Panc1 (cell line): ENCODE data around the gene NTRK1. TPM values are rescaled to one million over a fixed set of nuclear protein-coding genes. Genes with fewer than 3 reads are reported as not detected.

Experiments used
- ATAC-seq: fragments of 200-7000 bp; cut with Tn5 transposase; 2 replicates; pipeline ENCODE4 v1.9.1; 2020; ENCODE audit warnings: mild to moderate bottlenecking, moderate library complexity
- BruUV-seq: library from RNA; stranded (reverse); fragments of 400-500 nt; replicated peaks from 2 replicates; lab custom pipeline; 2021; lab: Mats Ljungman, UMichigan
- CTCF ChIA-PET: fragments of 300-600 bp; sonication (Branson Sonifier 250); formaldehyde crosslinking; loops from one replicate; lab custom pipeline; 2022; ENCODE audit warnings: antibody characterized with exemption; lab: Charles Lee
- POLR2A ChIA-PET: fragments of 300-600 bp; sonication (Branson Sonifier 250); formaldehyde crosslinking; loops from one replicate; lab custom pipeline; 2022; ENCODE audit warnings: antibody characterized with exemption; lab: Charles Lee
- DNase-seq: peaks from one replicate; pipeline ENCODE4 v3.0.0-alpha.2; 2010; ENCODE audit warnings: low read depth, low spot score
- H3K27ac ChIP-seq: 2 replicates; pipeline ENCODE4 v1.5.1; 2011; ENCODE audit warnings: mild to moderate bottlenecking, low read length, inconsistent platforms
- H3K27me3 ChIP-seq: fragments of 200-500 bp; sonication (Bioruptor generic); 2 replicates; pipeline ENCODE4 v1.6.0; 2014; ENCODE audit warnings: low read length, inconsistent platforms; ENCODE audit not compliant: control insufficient read depth, insufficient read depth
- H3K36me3 ChIP-seq: fragments of 200-500 bp; sonication (Bioruptor generic); 2 replicates; pipeline ENCODE4 v1.5.1; 2014; ENCODE audit warnings: inconsistent platforms, mild to moderate bottlenecking, low read length, moderate library complexity; ENCODE audit not compliant: control insufficient read depth, insufficient read depth
- H3K4me1 ChIP-seq: 2 replicates; pipeline ENCODE4 v1.5.1; 2011; ENCODE audit warnings: inconsistent platforms, mild to moderate bottlenecking, low read length, moderate library complexity; ENCODE audit not compliant: control insufficient read depth, insufficient read depth
- H3K4me3 ChIP-seq, 2 experiments: 2 replicates each; pipeline ENCODE4 v1.5.1; 2011 to 2012; ENCODE audit warnings: low read depth in 2 of 2, low read length in 2 of 2, mild to moderate bottlenecking in 2 of 2, inconsistent platforms in 1 of 2, moderate library complexity in 1 of 2
- H3K9me3 ChIP-seq: fragments of 200-500 bp; sonication (Bioruptor generic); 2 replicates; pipeline ENCODE4 v1.5.1; 2014; ENCODE audit warnings: low read depth, mild to moderate bottlenecking, inconsistent platforms, low read length, moderate library complexity; ENCODE audit not compliant: control insufficient read depth, insufficient read depth
- CTCF ChIP-seq: fragments of 450-650 bp; IDR thresholded peaks from 2 replicates; pipeline ENCODE4 v1.5.1; 2017; ENCODE audit warnings: mild to moderate bottlenecking
- POLR2AphosphoS5 ChIP-seq: IDR thresholded peaks from 2 replicates; pipeline ENCODE4 v1.6.1; 2012; ENCODE audit warnings: mild to moderate bottlenecking, low read depth, low read length, moderate library complexity
- REST ChIP-seq, 2 experiments: IDR thresholded peaks; 2 replicates each; pipeline ENCODE4 v1.6.1; 2011 to 2012; ENCODE audit warnings: low read depth in 2 of 2, control low read depth in 1 of 2, low read length in 1 of 2, mild to moderate bottlenecking in 1 of 2, moderate library complexity in 1 of 2; ENCODE audit not compliant: insufficient read depth in 1 of 2
- SIN3A ChIP-seq: IDR thresholded peaks from 2 replicates; pipeline ENCODE4 v1.6.1; 2012; ENCODE audit warnings: low read depth, mild to moderate bottlenecking, low read length, moderate library complexity, borderline replicate concordance; ENCODE audit not compliant: insufficient read depth
- TCF7L2 ChIP-seq: IDR thresholded peaks from 2 replicates; pipeline ENCODE4 v1.6.1; 2011; ENCODE audit warnings: mild to moderate bottlenecking, low read depth, low read length, inconsistent platforms
- in situ Hi-C: cut with HindIII; loops from 2 replicates; pipeline ENCODE4 v1.10.0; 2016; ENCODE audit warnings: low sequenced_read_pairs, low pct_unique_long_range_greater_than_20kb
- intact Hi-C: fragments of 100-400 bp; cut with micrococcal nuclease; formaldehyde crosslinking; loops from one replicate; pipeline ENCODE4 v1.10.0; 2022; ENCODE audit not compliant: unreplicated experiment
- total RNA-seq: library from RNA; stranded (reverse); gene quantifications from one replicate; pipeline ENCODE4 v1.2.1, GENCODE V29; 2021; ENCODE audit not compliant: unreplicated experiment

Gene NTRK1
- total RNA-seq, 1 experiment from 2014 or later: 0.21 TPM

- ChIA-PET CTCF (interaction anchor here (1.4 kb wide), 1 partner anchor 12 kb away, joined by 3 read pairs; no protein-coding TSS in a partner anchor), POLR2A (no interaction called here)
- no peak overlapping the region for H3K27ac ChIP-seq
- in situ Hi-C loops: no loop called here
- no peaks in the 10 kb centered on the region for H3K36me3 ChIP-seq
- no TSS peak for BruUV-seq
- ATAC-seq (0 out of 2 replicates have a peak, but pooled peaks have one; percentile 28), DNase-seq (no peak)
- intact Hi-C loops: no loop called here
- no peak overlapping the region for H3K4me3 ChIP-seq
- H3K27me3 ChIP-seq: no peaks in the 10 kb centered on the region
- H3K9me3 ChIP-seq: no peaks in the 10 kb centered on the region
- TF ChIP-seq POLR2AphosphoS5 (no peak), REST (IDR thresholded peaks at IDR 0.05; ENCODE audit: insufficient read depth in 1 of 2, low read depth in 2 of 2, low read length in 1 of 2) (no peak), CTCF (no peak), SIN3A (no peak), TCF7L2 (no peak)
- H3K4me1 ChIP-seq: no peaks in the 10 kb centered on the region
Observed at GRCh38 chr1:156847591-156848460, 12.8 kb upstream of the NTRK1 start.

GRCh38 chr1:156848461-156849150, 12.1 kb upstream of the NTRK1 start:
- ATAC-seq: no peak
- BruUV-seq: no TSS peak
- intact Hi-C loops: no loop called here

More at GRCh38 chr1:156848461-156849150, 12.1 kb upstream of the NTRK1 start:
- no peak for TF ChIP-seq CTCF
- TF ChIP-seq REST (IDR thresholded peaks at IDR 0.05; ENCODE audit: insufficient read depth in 1 of 2, low read depth in 2 of 2, low read length in 1 of 2): no peak
- no peak for TF ChIP-seq SIN3A
- TF ChIP-seq TCF7L2: no peak
- DNase-seq: no peak
- no peak overlapping the region for H3K27ac ChIP-seq
- H3K36me3 ChIP-seq: no peaks in the 10 kb centered on the region
- no peaks in the 10 kb centered on the region for H3K4me1 ChIP-seq
- H3K27me3 ChIP-seq: no peaks in the 10 kb centered on the region
- no peaks in the 10 kb centered on the region for H3K9me3 ChIP-seq
- in situ Hi-C loops: no loop called here
- ChIA-PET POLR2A (no interaction called here), CTCF (interaction anchor here (1.4 kb wide), 1 partner anchor 11 kb away, joined by 3 read pairs; no protein-coding TSS in a partner anchor)
- H3K4me3 ChIP-seq: no peak overlapping the region
